Germinal center (tissue), 1 donor: ENCODE data around the gene HES4.

Experiments used
- DNase-seq: peaks from one replicate; pipeline ENCODE4 v3.0.0; 2012; ENCODE audit warnings: mixed read lengths, low spot score

The HES4 gene, protein sequence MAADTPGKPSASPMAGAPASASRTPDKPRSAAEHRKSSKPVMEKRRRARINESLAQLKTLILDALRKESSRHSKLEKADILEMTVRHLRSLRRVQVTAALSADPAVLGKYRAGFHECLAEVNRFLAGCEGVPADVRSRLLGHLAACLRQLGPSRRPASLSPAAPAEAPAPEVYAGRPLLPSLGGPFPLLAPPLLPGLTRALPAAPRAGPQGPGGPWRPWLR

DNA sequence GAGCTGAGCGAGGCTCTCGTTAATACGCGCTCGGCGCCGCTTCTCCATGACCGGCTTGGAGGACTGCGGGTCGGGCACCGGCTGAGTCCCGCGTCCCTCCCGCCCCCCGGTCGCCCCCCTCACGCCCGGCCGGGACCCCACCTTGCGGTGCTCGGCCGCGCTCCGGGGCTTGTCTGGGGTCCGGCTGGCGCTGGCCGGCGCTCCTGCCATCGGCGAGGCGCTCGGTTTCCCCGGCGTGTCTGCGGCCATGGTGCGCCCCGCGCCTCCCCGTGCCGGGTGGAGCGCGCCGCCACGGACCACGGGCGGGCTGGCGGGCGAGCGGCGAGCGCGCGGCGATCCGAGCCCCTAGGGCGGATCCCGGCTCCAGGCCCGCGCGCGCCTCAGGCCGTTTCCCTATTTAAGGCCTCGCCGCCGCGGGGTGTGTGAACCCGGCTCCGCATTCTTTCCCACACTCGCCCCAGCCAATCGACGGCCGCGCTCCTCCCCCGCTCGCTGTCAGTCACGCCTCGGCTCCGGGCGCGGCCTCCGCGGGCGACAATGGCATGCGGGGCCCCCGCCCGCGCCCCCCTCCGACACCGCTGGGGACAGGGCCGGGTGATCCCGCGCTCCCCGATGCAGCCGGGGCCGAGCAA is at the start of gene HES4:
Gene HES4 (minus strand): TSS at position 373 of the 632 bp plus-strand sequence. CDS start 124 bp downstream, at position 249.
- DNase-seq, result peak; percentile 50

DNA sequence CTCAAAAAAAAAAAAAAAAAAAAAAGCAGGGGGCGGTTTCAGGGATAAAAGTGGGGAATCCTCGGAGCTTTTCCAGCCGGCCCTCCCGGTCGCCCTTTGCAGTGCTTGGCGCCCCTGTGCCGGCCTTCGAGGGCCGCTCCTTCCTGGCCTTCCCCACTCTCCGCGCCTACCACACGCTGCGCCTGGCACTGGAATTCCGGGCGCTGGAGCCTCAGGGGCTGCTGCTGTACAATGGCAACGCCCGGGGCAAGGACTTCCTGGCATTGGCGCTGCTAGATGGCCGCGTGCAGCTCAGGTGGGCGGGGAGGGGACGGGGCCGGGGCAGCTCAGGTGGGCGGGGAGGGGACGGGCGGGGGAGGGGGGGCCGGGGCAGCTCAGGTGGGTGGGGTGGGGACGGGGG is 48.9 kb upstream of the HES4 start:
- DNase-seq, result no peak

DNA sequence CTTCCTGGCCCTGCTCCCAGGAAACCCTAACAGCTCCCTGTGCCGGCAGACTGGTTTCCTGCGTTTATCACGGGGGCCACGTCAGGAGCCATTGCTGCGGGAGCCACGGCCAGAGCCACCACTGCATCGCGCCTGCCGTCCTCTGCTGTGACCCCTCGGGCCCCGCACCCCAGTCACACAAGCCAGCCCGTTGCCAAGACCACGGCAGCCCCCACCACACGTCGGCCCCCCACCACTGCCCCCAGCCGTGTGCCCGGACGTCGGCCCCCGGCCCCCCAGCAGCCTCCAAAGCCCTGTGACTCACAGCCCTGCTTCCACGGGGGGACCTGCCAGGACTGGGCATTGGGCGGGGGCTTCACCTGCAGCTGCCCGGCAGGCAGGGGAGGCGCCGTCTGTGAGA is 48.1 kb upstream of the HES4 start:
- no peak for DNase-seq

DNA sequence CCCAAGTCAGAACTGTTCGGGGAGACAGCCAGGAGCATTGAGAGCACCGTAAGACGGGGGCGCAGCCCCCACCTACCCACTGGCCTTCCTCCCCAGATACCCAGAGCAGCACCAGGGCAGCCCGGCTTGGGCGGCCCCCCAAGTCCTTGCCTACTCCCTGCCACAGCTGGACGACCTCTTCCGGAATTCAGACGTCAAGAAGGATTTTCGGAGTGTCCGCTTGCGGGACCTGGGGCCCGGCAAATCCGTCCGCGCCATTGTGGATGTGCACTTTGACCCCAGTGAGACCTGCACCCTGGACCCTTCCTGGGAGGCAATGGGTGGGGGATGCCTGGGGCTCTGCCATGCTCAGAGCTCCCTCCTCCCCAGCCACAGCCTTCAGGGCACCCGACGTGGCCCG is 47.5 kb upstream of the HES4 start:
- no peak for DNase-seq

DNA sequence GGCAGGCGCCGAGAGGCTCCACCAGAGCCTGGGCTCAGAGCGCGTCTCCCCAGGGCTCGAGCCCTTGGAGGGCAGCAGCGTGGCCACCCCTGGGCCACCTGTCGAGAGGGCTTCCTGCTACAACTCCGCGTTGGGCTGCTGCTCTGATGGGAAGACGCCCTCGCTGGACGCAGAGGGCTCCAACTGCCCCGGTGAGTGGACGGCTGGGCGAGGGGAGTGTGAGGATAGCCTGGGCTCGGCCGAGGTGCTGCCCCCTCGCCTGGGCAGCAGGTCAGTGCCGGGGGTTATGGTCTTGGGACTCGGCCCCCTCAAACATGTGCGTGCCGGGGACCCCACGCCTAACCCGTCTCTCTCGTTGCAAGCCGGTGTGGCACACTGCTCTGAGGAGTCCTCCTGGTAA is 46.9 kb upstream of the HES4 start:
- DNase-seq, result no peak

DNA sequence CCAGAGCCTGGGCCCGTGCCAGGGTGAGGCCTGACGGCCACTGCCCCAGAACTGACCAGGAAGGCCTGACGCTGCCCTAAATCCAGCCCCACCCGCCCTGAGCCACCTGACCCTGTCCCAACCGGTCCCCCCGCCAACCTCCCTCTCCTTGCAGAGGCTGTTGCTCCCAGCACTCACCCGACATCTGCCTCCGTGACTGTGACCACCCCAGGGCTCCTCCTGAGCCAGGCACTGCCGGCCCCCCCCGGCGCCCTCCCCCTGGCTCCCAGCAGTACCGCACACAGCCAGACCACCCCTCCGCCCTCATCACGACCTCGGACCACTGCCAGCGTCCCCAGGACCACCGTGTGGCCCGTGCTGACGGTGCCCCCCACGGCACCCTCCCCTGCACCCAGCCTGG is 46.3 kb upstream of the HES4 start:
- no peak for DNase-seq

DNA sequence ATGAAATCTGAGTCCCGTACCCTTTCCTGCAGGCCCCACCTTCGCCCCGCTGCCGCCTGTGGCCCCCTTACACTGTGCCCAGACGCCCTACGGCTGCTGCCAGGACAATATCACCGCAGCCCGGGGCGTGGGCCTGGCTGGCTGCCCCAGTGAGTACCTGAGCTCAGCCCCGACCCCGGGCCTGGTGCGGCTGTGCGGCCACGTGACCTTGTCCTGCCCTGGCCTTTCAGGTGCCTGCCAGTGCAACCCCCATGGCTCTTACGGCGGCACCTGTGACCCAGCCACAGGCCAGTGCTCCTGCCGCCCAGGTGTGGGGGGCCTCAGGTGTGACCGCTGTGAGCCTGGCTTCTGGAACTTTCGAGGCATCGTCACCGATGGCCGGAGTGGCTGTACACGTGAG is 45.2 kb upstream of the HES4 start:
- DNase-seq, result no peak

DNA sequence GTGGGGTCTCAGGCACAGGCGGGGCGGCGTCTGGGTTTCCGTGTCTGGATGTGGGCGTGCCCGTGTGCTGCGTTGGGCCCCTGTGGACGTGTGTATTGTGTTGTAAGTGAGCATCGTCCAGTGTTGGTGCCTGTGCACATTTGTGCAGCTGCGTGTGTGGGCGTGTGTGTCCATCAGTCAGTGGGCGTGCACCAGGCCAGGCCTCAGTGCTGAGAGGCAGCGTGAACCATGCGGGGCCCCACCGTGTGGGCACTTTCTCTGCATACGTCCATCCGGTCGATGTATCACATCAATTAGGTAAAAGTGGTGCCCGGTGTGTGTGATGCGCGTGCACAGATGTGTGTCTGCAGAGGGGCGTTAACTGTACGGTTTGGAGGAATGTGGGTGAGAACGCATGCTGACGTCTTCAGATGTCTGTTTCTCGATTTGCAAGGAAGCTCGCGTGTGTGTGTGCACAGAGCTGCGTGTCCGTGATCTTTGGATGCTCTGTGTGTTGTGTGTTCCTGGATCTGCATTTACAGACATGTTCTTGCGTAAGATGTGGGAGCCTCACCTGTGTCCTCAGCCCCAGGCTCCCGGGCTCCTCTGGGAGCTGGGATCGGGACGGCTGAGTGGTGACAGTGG is 44.7 kb upstream of the HES4 start:
- no peak for DNase-seq

DNA sequence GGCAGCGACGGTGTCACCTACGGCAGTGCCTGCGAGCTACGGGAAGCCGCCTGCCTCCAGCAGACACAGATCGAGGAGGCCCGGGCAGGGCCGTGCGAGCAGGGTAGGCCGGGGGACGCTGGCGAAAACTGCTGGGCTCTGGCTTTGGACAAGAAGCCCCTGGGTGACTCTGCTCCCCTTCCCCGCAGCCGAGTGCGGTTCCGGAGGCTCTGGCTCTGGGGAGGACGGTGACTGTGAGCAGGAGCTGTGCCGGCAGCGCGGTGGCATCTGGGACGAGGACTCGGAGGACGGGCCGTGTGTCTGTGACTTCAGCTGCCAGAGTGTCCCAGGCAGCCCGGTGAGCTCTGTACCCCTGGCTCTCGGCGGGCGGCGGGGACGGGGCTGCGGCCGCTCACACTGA is 44.0 kb upstream of the HES4 start:
- no peak for DNase-seq

DNA sequence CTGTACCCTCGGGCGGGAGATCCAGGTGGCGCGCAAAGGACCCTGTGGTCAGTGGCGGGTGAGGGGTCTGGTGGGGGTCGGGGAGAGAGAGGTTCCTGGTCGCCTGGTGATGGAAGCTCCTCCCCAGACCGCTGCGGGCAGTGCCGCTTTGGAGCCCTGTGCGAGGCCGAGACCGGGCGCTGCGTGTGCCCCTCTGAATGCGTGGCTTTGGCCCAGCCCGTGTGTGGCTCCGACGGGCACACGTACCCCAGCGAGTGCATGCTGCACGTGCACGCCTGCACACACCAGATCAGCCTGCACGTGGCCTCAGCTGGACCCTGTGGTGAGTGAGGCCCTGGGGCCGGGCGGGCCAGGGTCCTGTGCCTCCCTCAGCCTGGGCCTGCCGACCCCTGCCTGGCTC is 43.5 kb upstream of the HES4 start:
- DNase-seq, result no peak

DNA sequence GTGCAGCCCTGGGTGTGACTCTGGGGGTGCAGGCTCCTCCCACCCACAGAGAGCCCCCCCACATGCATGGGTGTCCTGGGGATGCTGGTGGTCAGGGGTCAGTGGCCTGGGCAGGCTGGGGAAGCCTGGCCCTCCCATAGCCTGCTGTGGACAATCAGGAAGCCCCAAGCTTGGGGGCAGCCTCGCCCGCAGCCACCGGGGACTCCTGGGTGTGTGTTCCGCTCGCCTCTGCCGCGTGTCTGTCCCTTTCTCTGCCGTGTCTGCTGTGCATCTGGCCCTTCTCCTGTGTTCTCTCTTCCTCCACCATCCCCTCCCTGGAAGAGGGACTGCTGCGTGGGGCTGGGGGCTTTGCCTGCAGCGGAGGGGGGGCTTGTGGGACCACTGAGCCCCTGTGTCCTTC is 42.9 kb upstream of the HES4 start:
- no peak for DNase-seq

DNA sequence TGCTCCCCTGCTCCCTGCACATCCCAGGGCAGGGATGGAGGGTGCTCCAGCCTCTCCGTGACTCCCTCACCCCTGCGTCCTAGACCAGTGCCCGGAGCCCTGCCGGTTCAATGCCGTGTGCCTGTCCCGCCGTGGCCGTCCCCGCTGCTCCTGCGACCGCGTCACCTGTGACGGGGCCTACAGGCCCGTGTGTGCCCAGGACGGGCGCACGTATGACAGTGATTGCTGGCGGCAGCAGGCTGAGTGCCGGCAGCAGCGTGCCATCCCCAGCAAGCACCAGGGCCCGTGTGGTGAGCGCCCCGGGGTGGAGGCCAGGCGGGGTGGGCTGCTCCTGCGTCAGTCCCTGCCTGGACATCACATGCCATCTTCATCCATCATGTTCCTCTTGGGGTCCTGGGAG is 42.0 kb upstream of the HES4 start:
- DNase-seq, result no peak

DNA sequence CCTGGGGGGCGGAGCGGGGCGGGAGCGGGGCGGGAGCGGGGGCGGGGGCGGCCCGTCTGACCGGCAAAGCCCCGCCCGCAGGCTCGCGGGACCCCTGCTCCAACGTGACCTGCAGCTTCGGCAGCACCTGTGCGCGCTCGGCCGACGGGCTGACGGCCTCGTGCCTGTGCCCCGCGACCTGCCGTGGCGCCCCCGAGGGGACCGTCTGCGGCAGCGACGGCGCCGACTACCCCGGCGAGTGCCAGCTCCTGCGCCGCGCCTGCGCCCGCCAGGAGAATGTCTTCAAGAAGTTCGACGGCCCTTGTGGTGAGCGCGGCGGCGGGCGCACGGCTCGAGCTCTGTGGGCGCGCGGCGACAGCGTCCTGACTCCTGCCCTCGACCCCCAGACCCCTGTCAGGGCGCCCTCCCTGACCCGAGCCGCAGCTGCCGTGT is 41.2 kb upstream of the HES4 start:
- DNase-seq, result no peak

DNA sequence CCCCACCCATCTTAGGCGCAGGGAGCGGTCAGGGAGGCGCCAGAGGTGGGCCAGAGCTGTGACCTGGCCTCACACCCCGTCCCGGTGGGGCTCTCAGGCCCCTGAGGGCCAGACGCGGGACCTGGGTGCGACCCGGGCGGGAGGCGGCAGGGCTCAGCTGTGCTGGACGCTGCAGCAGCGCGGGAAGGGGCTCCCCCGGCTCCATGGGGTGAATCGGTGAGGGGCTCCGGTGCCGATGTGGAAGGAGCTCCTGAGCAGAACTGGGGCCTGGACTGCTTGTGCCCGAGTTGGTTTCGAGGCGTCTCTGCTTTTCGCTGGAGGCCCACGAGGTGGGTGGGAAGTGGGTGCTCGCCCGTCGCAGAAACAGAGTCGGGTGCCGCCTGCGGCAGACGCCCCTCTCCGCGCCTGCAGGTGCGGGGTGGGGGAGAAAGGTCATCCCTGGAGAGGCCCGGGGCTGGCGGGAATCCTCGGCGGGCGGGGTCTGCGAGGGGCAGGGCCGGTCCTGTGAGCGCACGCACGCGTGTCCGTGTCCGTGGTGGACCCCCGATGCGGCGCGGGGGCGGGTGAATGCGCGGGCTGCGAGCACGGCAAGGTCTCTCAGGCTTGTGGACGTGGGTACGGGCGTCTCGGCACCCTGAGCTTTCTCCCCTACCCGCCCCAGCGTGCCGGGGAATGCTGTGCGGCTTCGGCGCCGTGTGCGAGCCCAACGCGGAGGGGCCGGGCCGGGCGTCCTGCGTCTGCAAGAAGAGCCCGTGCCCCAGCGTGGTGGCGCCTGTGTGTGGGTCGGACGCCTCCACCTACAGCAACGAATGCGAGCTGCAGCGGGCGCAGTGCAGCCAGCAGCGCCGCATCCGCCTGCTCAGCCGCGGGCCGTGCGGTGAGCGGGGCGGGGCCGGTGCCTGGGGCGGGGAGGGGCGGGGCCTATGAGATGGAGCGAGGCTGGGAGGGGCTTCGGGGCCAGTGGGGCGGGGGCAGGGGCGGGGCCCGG is 40.4 kb upstream of the HES4 start:
- peak; percentile 94 for DNase-seq

DNA sequence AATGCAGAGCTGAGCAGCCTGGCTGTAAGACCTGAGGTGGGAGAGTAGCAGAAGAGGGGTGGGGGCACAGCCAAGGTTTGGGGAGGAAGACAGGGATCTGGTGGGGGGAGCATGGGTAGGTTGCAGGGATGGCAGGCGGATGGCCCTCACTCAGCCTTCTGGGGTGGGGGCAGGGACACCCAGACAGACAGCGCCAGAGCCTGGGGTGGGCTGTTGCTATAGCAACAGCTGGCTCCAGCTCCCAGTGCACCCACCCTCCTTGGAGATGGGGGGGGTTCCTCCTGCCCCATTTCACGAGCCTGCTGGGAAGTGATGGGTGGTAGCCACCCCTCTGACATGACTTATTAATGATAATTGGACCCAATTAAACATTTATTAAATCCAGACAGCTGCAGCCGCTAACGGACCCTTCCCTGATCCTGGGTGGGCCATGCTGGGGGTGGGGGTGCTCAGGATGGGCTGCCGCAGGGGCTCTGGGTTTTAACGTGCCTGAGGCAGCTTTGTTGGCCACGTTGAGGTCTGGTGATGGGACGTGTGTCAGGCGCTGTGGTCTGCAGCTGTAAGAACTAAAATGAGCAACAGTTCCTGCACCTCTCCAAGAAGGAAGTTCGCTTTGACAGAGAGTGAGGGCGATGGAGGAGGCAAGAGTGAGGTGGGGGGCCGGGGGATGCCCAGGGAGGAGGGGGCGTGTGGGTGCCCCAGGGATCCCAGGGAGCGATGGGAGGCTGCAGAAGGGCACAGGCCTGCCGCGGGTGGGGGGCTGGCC is 39.4 kb upstream of the HES4 start:
- DNase-seq, result no peak

DNA sequence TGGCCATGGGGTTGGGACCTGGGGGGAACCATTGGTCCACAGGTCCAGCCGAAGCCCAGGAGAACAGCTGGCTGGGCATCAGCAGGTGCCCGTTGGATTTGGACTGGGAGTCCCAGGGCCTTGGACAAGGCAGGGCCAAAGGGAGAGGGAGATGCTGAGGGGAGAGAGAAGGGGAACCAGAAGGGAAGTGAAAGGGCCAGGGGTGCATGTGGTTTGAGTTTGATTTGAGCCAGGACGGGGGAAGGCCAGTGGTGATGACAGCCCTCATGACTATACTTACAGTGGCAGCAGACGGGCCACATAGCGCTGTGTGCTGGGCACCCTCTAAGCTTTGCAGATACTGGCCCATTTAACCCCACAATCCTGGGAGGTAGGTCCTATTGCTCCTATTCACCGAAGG is 38.8 kb upstream of the HES4 start:
- DNase-seq, result no peak

DNA sequence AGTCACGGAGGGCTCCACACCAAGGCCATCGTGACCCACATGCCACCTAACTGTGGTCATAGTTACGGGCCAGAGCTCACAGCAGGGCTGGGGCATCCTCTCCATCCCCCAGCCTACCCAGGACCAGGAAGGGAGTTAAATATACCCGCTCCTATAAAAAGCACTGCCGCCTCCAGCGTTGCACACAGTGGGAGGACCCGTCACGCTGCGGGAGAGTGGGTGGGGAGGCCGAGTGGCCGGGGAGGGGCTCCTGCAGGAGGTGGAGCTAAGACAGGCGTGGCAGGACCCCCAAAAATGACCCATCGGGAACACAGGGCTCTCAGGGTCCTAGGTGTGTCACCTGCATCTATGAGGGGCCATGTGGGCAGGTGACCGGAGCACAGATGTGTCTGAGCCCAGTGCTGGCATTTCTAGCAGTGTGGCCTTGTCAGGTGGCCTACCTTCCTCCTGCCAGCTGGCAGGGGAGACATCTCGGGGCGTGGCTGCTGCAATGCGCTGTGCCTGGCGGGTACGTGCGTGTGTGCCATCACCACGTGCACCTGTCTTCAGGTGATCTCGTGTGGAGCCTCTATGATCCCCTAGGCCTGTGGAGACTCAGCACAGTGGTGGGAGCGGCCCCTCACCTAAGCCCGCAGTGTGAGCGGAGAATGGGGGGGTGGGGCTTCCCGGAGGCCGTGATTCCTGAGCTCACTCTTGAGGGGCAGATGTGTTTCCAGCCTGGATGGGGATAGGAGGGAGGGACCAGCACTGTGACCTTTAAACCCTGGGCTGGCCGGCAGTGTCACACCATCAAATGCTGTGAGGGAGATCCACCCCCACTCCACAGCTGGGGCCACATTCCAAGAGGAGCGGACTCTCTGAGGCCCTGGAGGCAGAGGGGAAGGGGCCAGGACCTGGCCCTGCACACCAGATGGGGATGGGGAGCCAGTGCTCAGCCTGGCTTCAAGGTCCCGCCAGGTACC is 37.8 kb upstream of the HES4 start:
- DNase-seq, result no peak

DNA sequence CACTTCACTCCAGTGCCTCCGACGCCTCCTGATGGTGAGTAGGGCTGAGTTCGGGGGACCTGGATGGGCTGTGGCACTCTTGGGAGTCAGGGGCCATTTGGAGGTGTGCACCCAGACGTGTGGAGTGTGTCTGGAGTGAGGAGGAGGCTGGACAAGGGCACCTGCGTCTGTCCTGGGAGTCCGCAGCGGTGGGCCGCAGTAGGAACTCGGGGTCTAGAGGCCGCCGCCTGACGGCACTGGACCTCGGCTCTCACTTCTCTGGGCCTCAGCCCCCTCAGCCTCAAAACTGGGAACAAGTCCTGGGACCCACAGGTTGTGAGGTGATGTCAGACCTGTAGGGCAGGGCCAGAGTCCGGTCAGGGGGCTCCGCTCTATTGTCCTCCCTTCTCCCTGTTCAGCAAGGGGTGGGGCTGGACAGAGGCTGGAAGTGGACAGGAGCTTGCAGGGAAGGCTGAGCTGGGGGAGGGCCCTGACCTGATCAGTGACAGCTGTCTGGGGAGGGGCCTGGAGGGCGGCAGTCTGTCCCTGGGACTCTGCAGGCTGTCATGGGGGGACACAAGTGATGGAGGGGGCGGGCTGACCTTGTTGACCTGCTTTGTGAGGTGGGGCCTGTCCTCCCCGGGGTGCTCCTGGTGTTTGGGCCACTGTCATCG is 35.5 kb upstream of the HES4 start:
- no peak for DNase-seq

DNA sequence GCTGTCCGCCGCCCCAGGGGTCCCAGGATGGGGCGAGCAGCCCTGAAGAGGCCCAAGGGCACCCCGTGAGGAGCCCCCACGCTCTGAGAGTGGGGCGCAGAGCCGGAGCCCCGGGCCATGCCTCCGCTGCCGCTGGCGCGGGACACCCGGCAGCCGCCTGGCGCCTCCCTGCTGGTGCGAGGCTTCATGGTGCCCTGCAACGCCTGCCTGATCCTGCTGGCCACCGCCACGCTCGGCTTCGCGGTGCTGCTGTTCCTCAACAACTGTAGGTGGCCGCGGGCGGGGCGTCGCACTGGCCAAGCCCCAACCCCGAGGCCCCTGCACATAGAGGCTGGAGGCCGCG is 34.5 kb upstream of the HES4 start:
- DNase-seq, result no peak
